ENCODE results near the gene ADRM1.
A peak's percentile ranks its signal among the peaks of the same experiment; 100 is the strongest.

The ADRM1 gene

GRCh38 chr20:62302341-62303061 lies at the start of gene ADRM1:
Gene ADRM1, plus strand, starts transcription at chr20:62302997. Its CDS starts 572 bp downstream, at chr20:62303569.
- peaks cover 21% of the 10 kb centered on the region for H3K4me1 Mint-ChIP-seq
- H3K27ac Mint-ChIP-seq, result peak within 1 kb of the TSS; percentile 96
- H3K4me3 Mint-ChIP-seq, result peak within 1 kb of the TSS; percentile 93
- H3K36me3 Mint-ChIP-seq (ENCODE audit: low read depth), result peaks cover 24% of the 10 kb centered on the region
- no peaks in the 10 kb centered on the region for H3K9me3 Mint-ChIP-seq
- H3K27me3 Mint-ChIP-seq, result no peaks in the 10 kb centered on the region
- ATAC-seq (peak; percentile 86), DNase-seq (peak; percentile 97)

GRCh38 chr20:62253398-62253797 lies 49.4 kb upstream of the ADRM1 start:
- ATAC-seq (no peak), DNase-seq (no peak)
- Mint-ChIP-seq H3K9me3 (no peaks in the 10 kb centered on the region), H3K4me3 (no peak overlapping the region), H3K36me3 (ENCODE audit: low read depth) (peaks cover 4% of the 10 kb centered on the region), H3K4me1 (peaks cover 15% of the 10 kb centered on the region), H3K27ac (no peak overlapping the region), H3K27me3 (no peaks in the 10 kb centered on the region)

GRCh38 chr20:62254021-62254724 lies 48.6 kb upstream of the ADRM1 start:
- Mint-ChIP-seq H3K4me3 (no peak overlapping the region), H3K9me3 (no peaks in the 10 kb centered on the region), H3K36me3 (ENCODE audit: low read depth) (peaks cover 4% of the 10 kb centered on the region), H3K4me1 (peaks cover 12% of the 10 kb centered on the region), H3K27me3 (no peaks in the 10 kb centered on the region), H3K27ac (no peak overlapping the region)
- no peak for DNase-seq
- no peak for ATAC-seq

GRCh38 chr20:62255976-62256375 lies 46.8 kb upstream of the ADRM1 start:
- ATAC-seq (no peak), DNase-seq (no peak)
- H3K27me3 Mint-ChIP-seq, result no peaks in the 10 kb centered on the region
- no peak overlapping the region for H3K27ac Mint-ChIP-seq
- H3K4me3 Mint-ChIP-seq, result no peak overlapping the region
- H3K9me3 Mint-ChIP-seq, result no peaks in the 10 kb centered on the region
- H3K4me1 Mint-ChIP-seq, result peaks cover 8% of the 10 kb centered on the region
- peaks cover 4% of the 10 kb centered on the region for H3K36me3 Mint-ChIP-seq (ENCODE audit: low read depth)

GRCh38 chr20:62258499-62259293 lies 44.1 kb upstream of the ADRM1 start:
- Mint-ChIP-seq H3K36me3 (ENCODE audit: low read depth) (peaks cover 9% of the 10 kb centered on the region), H3K27ac (no peak overlapping the region), H3K4me1 (peaks cover 2% of the 10 kb centered on the region), H3K9me3 (no peaks in the 10 kb centered on the region), H3K4me3 (no peak overlapping the region), H3K27me3 (no peaks in the 10 kb centered on the region)
- ATAC-seq, result no peak
- DNase-seq, result no peak

GRCh38 chr20:62259294-62259565 lies 43.6 kb upstream of the ADRM1 start:
- no peak overlapping the region for H3K4me3 Mint-ChIP-seq
- H3K4me1 Mint-ChIP-seq, result no peaks in the 10 kb centered on the region
- DNase-seq (no peak), ATAC-seq (no peak)
- no peaks in the 10 kb centered on the region for H3K27me3 Mint-ChIP-seq
- no peak overlapping the region for H3K27ac Mint-ChIP-seq
- H3K9me3 Mint-ChIP-seq, result no peaks in the 10 kb centered on the region
- H3K36me3 Mint-ChIP-seq (ENCODE audit: low read depth), result peaks cover 10% of the 10 kb centered on the region

GRCh38 chr20:62262064-62262463 lies 40.7 kb upstream of the ADRM1 start:
- Mint-ChIP-seq H3K27me3 (no peaks in the 10 kb centered on the region), H3K4me1 (no peaks in the 10 kb centered on the region), H3K9me3 (no peaks in the 10 kb centered on the region), H3K27ac (no peak overlapping the region), H3K36me3 (ENCODE audit: low read depth) (peaks cover 20% of the 10 kb centered on the region), H3K4me3 (no peak overlapping the region)
- DNase-seq (no peak), ATAC-seq (no peak)

GRCh38 chr20:62263396-62263795 lies 39.4 kb upstream of the ADRM1 start:
- H3K36me3 Mint-ChIP-seq (ENCODE audit: low read depth), result peaks cover 24% of the 10 kb centered on the region
- H3K9me3 Mint-ChIP-seq, result no peaks in the 10 kb centered on the region
- no peaks in the 10 kb centered on the region for H3K4me1 Mint-ChIP-seq
- H3K27me3 Mint-ChIP-seq, result no peaks in the 10 kb centered on the region
- H3K27ac Mint-ChIP-seq, result no peak overlapping the region
- no peak overlapping the region for H3K4me3 Mint-ChIP-seq
- DNase-seq (no peak), ATAC-seq (no peak)

GRCh38 chr20:62265365-62265764 lies 37.4 kb upstream of the ADRM1 start:
- no peak overlapping the region for H3K4me3 Mint-ChIP-seq
- no peaks in the 10 kb centered on the region for H3K27me3 Mint-ChIP-seq
- DNase-seq (no peak), ATAC-seq (no peak)
- peaks cover 24% of the 10 kb centered on the region for H3K36me3 Mint-ChIP-seq (ENCODE audit: low read depth)
- H3K27ac Mint-ChIP-seq, result no peak overlapping the region
- no peaks in the 10 kb centered on the region for H3K9me3 Mint-ChIP-seq
- H3K4me1 Mint-ChIP-seq, result no peaks in the 10 kb centered on the region

GRCh38 chr20:62266340-62266739 lies 36.5 kb upstream of the ADRM1 start:
- H3K4me3 Mint-ChIP-seq, result no peak overlapping the region
- no peaks in the 10 kb centered on the region for H3K27me3 Mint-ChIP-seq
- peaks cover 24% of the 10 kb centered on the region for H3K36me3 Mint-ChIP-seq (ENCODE audit: low read depth)
- no peaks in the 10 kb centered on the region for H3K4me1 Mint-ChIP-seq
- DNase-seq (no peak), ATAC-seq (no peak)
- H3K9me3 Mint-ChIP-seq, result no peaks in the 10 kb centered on the region
- H3K27ac Mint-ChIP-seq, result no peak overlapping the region

- H3K27ac Mint-ChIP-seq, result no peak overlapping the region
- peaks cover 21% of the 10 kb centered on the region for H3K36me3 Mint-ChIP-seq (ENCODE audit: low read depth)
- no peak for ATAC-seq
Observed at GRCh38 chr20:62266851-62267250, 35.9 kb upstream of the ADRM1 start.

GRCh38 chr20:62267543-62267942 lies 35.3 kb upstream of the ADRM1 start:
- Mint-ChIP-seq H3K27me3 (no peaks in the 10 kb centered on the region), H3K9me3 (no peaks in the 10 kb centered on the region), H3K27ac (no peak overlapping the region), H3K4me3 (no peak overlapping the region), H3K4me1 (no peaks in the 10 kb centered on the region), H3K36me3 (ENCODE audit: low read depth) (peaks cover 19% of the 10 kb centered on the region)
- no peak for ATAC-seq
- DNase-seq, result no peak

More at GRCh38 chr20:62266851-62267250, 35.9 kb upstream of the ADRM1 start:
- no peak for DNase-seq
- no peaks in the 10 kb centered on the region for H3K4me1 Mint-ChIP-seq
- H3K9me3 Mint-ChIP-seq, result no peaks in the 10 kb centered on the region
- H3K27me3 Mint-ChIP-seq, result no peaks in the 10 kb centered on the region
- no peak overlapping the region for H3K4me3 Mint-ChIP-seq

- no peaks in the 10 kb centered on the region for H3K27me3 Mint-ChIP-seq
- H3K4me3 Mint-ChIP-seq, result no peak overlapping the region
- no peak overlapping the region for H3K27ac Mint-ChIP-seq
- no peaks in the 10 kb centered on the region for H3K4me1 Mint-ChIP-seq
- H3K9me3 Mint-ChIP-seq, result no peaks in the 10 kb centered on the region
- DNase-seq (no peak), ATAC-seq (no peak)
- H3K36me3 Mint-ChIP-seq (ENCODE audit: low read depth), result peaks cover 19% of the 10 kb centered on the region
Observed at GRCh38 chr20:62268228-62268900, 34.4 kb upstream of the ADRM1 start.

GRCh38 chr20:62269378-62269777 lies 33.4 kb upstream of the ADRM1 start:
- H3K9me3 Mint-ChIP-seq, result no peaks in the 10 kb centered on the region
- H3K27me3 Mint-ChIP-seq, result no peaks in the 10 kb centered on the region
- no peaks in the 10 kb centered on the region for H3K4me1 Mint-ChIP-seq
- H3K27ac Mint-ChIP-seq, result no peak overlapping the region
- peaks cover 17% of the 10 kb centered on the region for H3K36me3 Mint-ChIP-seq (ENCODE audit: low read depth)
- no peak overlapping the region for H3K4me3 Mint-ChIP-seq
- ATAC-seq, result no peak
- no peak for DNase-seq

Data from activated naive CD8-positive, alpha-beta T cell treated with anti-CD3 and anti-CD28 coated beads, Interleukin-2, amount 50 U/mL, for 24 hours (primary cell).